HepG2 (cell line): Measurements from ENCODE around the gene NPDC1. TPM values are rescaled to one million over a fixed set of nuclear protein-coding genes. Genes with fewer than 3 reads are reported as not detected.
A peak's percentile ranks its signal among the peaks of the same experiment; 100 is the strongest.

ENCODE experiments used
- ATAC-seq: fragments of 200-7000 bp; cut with Tn5 transposase; 3 replicates; pipeline ENCODE4 v1.9.1; 2020; ENCODE audit warnings: mild to moderate bottlenecking, moderate library complexity
- BruUV-seq: library from RNA; stranded (reverse); fragments of 400-500 nt; replicated peaks from 2 replicates; lab custom pipeline; 2021; lab: Mats Ljungman, UMichigan
- CTCF ChIA-PET: fragments of 300-600 bp; formaldehyde crosslinking; extraction: SDS; loops from one replicate; lab custom pipeline; 2021; ENCODE audit warnings: low total read pairs, inconsistent platforms, low intra/inter-chr PET ratio; lab: Yijun Ruan, JAX
- POLR2A ChIA-PET: fragments of 350-600 bp; sonication (Branson Sonifier 250); formaldehyde crosslinking; loops from one replicate; lab custom pipeline; 2020; ENCODE audit warnings: antibody characterized with exemption, inconsistent platforms; lab: Yijun Ruan, JAX
- DNase-seq: peaks from one replicate; pipeline ENCODE4 v3.0.0-alpha.2; 2015; ENCODE audit warnings: low spot score
- FAIRE-seq: peaks from 3 replicates; lab custom pipeline; 2011; peaks lifted over from hg19 to GRCh38; lab: Jason Lieb, UNC
- H2AFZ ChIP-seq: one replicate; pipeline ENCODE4 v1.6.1; 2011; ENCODE audit warnings: low read length, inconsistent platforms
- H3K27ac ChIP-seq: fragments of 300-600 bp; 3 replicates; pipeline ENCODE4 v1.8.0; 2011; ENCODE audit warnings: mixed run types, mild to moderate bottlenecking, mixed read lengths, low read length, inconsistent platforms; ENCODE audit not compliant: insufficient read depth; ENCODE audit errors: extremely low read length
- H3K27me3 ChIP-seq, 2 experiments: fragments of 200-600 bp in 1 of 2; 2 replicates in 1 of 2; 3 replicates in 1 of 2; pipeline versions ENCODE4 v1.6.0 to v1.8.0; 2011; ENCODE audit warnings: low read length in 2 of 2, mild to moderate bottlenecking in 2 of 2, moderate library complexity in 2 of 2, inconsistent platforms in 1 of 2; ENCODE audit not compliant: insufficient read depth in 2 of 2, control insufficient read depth in 1 of 2
- H3K36me3 ChIP-seq, 2 experiments: fragments of 200-600 bp in 1 of 2; replicated peaks in 1 of 2; 2 replicates in 1 of 2; 3 replicates in 1 of 2; pipeline versions ENCODE4 v1.5.1 to v1.8.0; 2011; ENCODE audit warnings: low read length in 2 of 2, inconsistent platforms in 1 of 2; ENCODE audit not compliant: insufficient read depth in 2 of 2, control insufficient read depth in 1 of 2
- H3K4me1 ChIP-seq: 2 replicates; pipeline ENCODE4 v1.5.1; 2012; ENCODE audit warnings: low read length, inconsistent platforms; ENCODE audit not compliant: insufficient read depth
- H3K4me2 ChIP-seq: 2 replicates; pipeline ENCODE4 v1.6.0; 2011; ENCODE audit warnings: low read depth, low read length, inconsistent platforms
- H3K4me3 ChIP-seq, 3 experiments: fragments of 200-600 bp in 1 of 3; sonication (generic), shearing (Covaris generic) in 1 of 3; replicated peaks in 1 of 3; 2 replicates each; pipeline ENCODE4 v1.5.1; 2011 to 2016; ENCODE audit warnings: low read length in 3 of 3, inconsistent platforms in 2 of 3, low read depth in 2 of 3, mild to moderate bottlenecking in 2 of 3, control low read depth in 1 of 3, mixed read lengths in 1 of 3; ENCODE audit not compliant: insufficient read depth in 1 of 3
- H3K79me2 ChIP-seq: one replicate; pipeline ENCODE4 v1.6.1; 2011; ENCODE audit warnings: low read length, inconsistent platforms; ENCODE audit not compliant: insufficient read depth
- H3K9ac ChIP-seq: 2 replicates; pipeline ENCODE4 v1.6.0; 2011; ENCODE audit warnings: mild to moderate bottlenecking, low read depth, low read length, inconsistent platforms; ENCODE audit not compliant: insufficient read depth
- H3K9me3 ChIP-seq: 2 replicates; pipeline ENCODE4 v1.5.1; 2012; ENCODE audit warnings: mild to moderate bottlenecking, low read length
- H4K20me1 ChIP-seq: 2 replicates; pipeline ENCODE4 v1.6.0; 2011; ENCODE audit warnings: inconsistent platforms, mild to moderate bottlenecking, low read length, moderate library complexity; ENCODE audit not compliant: insufficient read depth
- ARID3A ChIP-seq: IDR thresholded peaks from 2 replicates; pipeline ENCODE4 v1.6.1; 2012; ENCODE audit warnings: low read depth, low read length, improper control_type of control experiment
- HNF1B ChIP-seq: sonication (generic); formaldehyde crosslinking; IDR thresholded peaks from 2 replicates; pipeline ENCODE4 v1.5.1; 2020; ENCODE audit warnings: mild to moderate bottlenecking, moderate library complexity, missing genetic modification reagents
- JUND ChIP-seq: sonication (generic); formaldehyde crosslinking; IDR thresholded peaks from 2 replicates; pipeline ENCODE4 v1.8.0; 2022; ENCODE audit warnings: mild to moderate bottlenecking, missing genetic modification reagents
- PAXIP1 ChIP-seq: sonication (generic); formaldehyde crosslinking; conservative IDR thresholded peaks from 2 replicates; pipeline ENCODE4 v1.4.0; 2020; ENCODE audit warnings: mild to moderate bottlenecking, missing genetic modification reagents, moderate library complexity
- RARA ChIP-seq: IDR thresholded peaks from 2 replicates; pipeline ENCODE4 v1.6.1; 2016; ENCODE audit warnings: missing genetic modification reagents, missing compliant biosample characterization
- ZBTB26 ChIP-seq: IDR thresholded peaks from 2 replicates; pipeline ENCODE4 v1.6.1; 2016; ENCODE audit warnings: missing compliant biosample characterization, missing genetic modification reagents, borderline replicate concordance
- ZNF841 ChIP-seq: sonication (generic); formaldehyde crosslinking; IDR thresholded peaks from 2 replicates; pipeline ENCODE4 v1.8.1; 2023; ENCODE audit warnings: missing genetic modification reagents, borderline replicate concordance
- WGBS: methylation state at CpG from one replicate; pipeline ENCODE4 v1.1.6; 2017; ENCODE audit warnings: low lambda C conversion rate; 5-methylcytosine and 5-hydroxymethylcytosine counted together
- in situ Hi-C: cut with HindIII; loops from 2 replicates; pipeline ENCODE4 v1.10.0; 2017; ENCODE audit warnings: low pct_unique_long_range_greater_than_20kb; ENCODE audit not compliant: extremely low pct_ligation_motif_present
- intact Hi-C: fragments of 100-400 bp; cut with micrococcal nuclease; formaldehyde crosslinking; loops from one replicate; pipeline ENCODE4 v1.10.0; 2022; ENCODE audit not compliant: unreplicated experiment
- polyA plus RNA-seq, 8 experiments: library from polyadenylated mRNA; depleted of rRNA in 3 of 8; stranded (reverse) in 7 of 8; unstranded in 1 of 8; fragments of >200 nt; fragmentation: Illumina TruSeq in 4 of 8; extraction: Trizol in 4 of 8; gene quantifications; 2 replicates each; pipeline versions ENCODE4 v1.2.1 to v1.2.3, GENCODE V29; 2011 to 2016; ENCODE audit warnings: low read depth in 4 of 8, missing spikeins in 1 of 8, mixed read lengths in 1 of 8; ENCODE audit not compliant: insufficient read depth in 1 of 8
- total RNA-seq, 5 experiments: library from RNA; depleted of rRNA; stranded (reverse); fragments of >200 nt; fragmentation: Illumina TruSeq; extraction: Trizol; gene quantifications; 2 replicates each; pipeline ENCODE4 v1.2.3, GENCODE V29; 2016; ENCODE audit warnings: low read depth in 1 of 5

The NPDC1 gene
- total and polyA plus RNA-seq, 2 of the 13 experiments (the other 11 are each of a cell fraction or from before 2014, with no cell fraction given): 0.84 to 5.4 TPM

GRCh38 chr9:137064027-137064879 is 18.3 kb upstream of the NPDC1 start:
- BruUV-seq: no TSS peak
- Histone ChIP-seq H3K9ac (no peak overlapping the region), H3K27ac (no peak overlapping the region), H3K9me3 (no peaks in the 10 kb centered on the region), H2AFZ (no peak overlapping the region), H3K4me3 (no peak overlapping the region), H4K20me1 (peaks cover 3% of the 10 kb centered on the region; the same call in 1 of the 2 replicates), H3K36me3 (peaks cover 3 to 16% of the 10 kb centered on the region in 2 experiments; a peak in 2 of 5 replicates), H3K4me2 (no peak overlapping the region), H3K79me2 (peaks cover 8% of the 10 kb centered on the region), H3K4me1 (peaks cover 25% of the 10 kb centered on the region), H3K27me3 (no peaks in the 10 kb centered on the region; a peak in 1 of 5 replicates)
- in situ Hi-C loops (no loop called here), intact Hi-C loops (no loop called here)
- WGBS: 96% methylated on average over 17 of the region's 55 CpGs
- FAIRE-seq: peak; percentile 4
- ChIA-PET CTCF (interaction anchor here (1.0 to 1.3 kb wide), 3 partner anchors 10 to 18 kb away, joined by 3 to 16 read pairs (median 11); partner anchors contain the start of genes ENTPD2 and NPDC1), POLR2A (interaction anchor here (1.0 to 1.1 kb wide), 3 partner anchors 9 to 22 kb away, joined by 3 to 15 read pairs (median 6); partner anchors contain the start of genes ENTPD2 and MAN1B1)
- DNase-seq: peak; percentile 41
- peak; percentile 33 for ATAC-seq
- TF ChIP-seq JUND (CRISPR knock-in tag) (no peak), ZBTB26 (0 out of 2 replicates have a peak, but pooled peaks have one; percentile 32), HNF1B (CRISPR knock-in tag) (0 out of 2 replicates have a peak, but pooled peaks have one; percentile 40), RARA (CRISPR knock-in tag) (no peak), ZNF841 (CRISPR knock-in tag) (no peak), PAXIP1 (CRISPR knock-in tag) (0 out of 2 replicates have a peak, but pooled peaks have one; percentile 17), ARID3A (no peak)
